Measurements from ENCODE around the gene EML3.
A peak's percentile ranks its signal among the peaks of the same experiment; 100 is the strongest.

Gene EML3

GRCh38 chr11:62645946-62646824, 33.6 kb upstream of the EML3 start, which contains the start of gene GANAB:
TSS of gene GANAB (minus strand) at chr11:62646613. CDS start at chr11:62646599, 14 bp downstream.
- TF ChIP-seq CTCF (IDR thresholded peaks at IDR 0.05; ENCODE audit: insufficient read depth, low read length, missing control alignments), result no peak
- POLR2A ChIA-PET, result interaction anchor here (0.6 to 3.5 kb wide), 10 partner anchors 14 to 210 kb away, joined by 3 to 46 read pairs (median 4); partner anchors contain the start of genes B3GAT3, C11orf98, CSKMT and LRRN4CL
- DNase-seq (ENCODE audit: low read depth, low spot score), result peak; percentile 87
- CTCF ChIA-PET, result interaction anchor here (1.0 to 2.7 kb wide), 6 partner anchors 11 to 251 kb away, joined by 3 to 11 read pairs (median 4); partner anchors contain the start of genes C11orf98 and CSKMT
- H3K4me3 ChIP-seq (ENCODE audit: low read depth, low read length), result peak within 1 kb of the TSS; percentile 91

- no peak for DNase-seq (ENCODE audit: low read depth, low spot score)
- ChIA-PET CTCF (interaction anchor here (1.0 to 2.7 kb wide), 7 partner anchors 11 to 251 kb away, joined by 3 to 11 read pairs (median 4); partner anchors contain the start of genes C11orf98 and CSKMT), POLR2A (interaction anchor here (0.6 to 3.5 kb wide), 6 partner anchors 13 to 195 kb away, joined by 3 to 46 read pairs (median 4); partner anchors contain the start of genes C11orf98, CSKMT, LRRN4CL and TUT1)
- TF ChIP-seq CTCF (IDR thresholded peaks at IDR 0.05; ENCODE audit: insufficient read depth, low read length, missing control alignments), result no peak
- peak overlapping the region; percentile 91 for H3K4me3 ChIP-seq (ENCODE audit: low read depth, low read length)
These were observed 33.0 kb upstream of the EML3 start for GRCh38 chr11:62645671-62645945.

GRCh38 chr11:62644220-62644619, 31.6 kb upstream of the EML3 start:
- TF ChIP-seq CTCF (IDR thresholded peaks at IDR 0.05; ENCODE audit: insufficient read depth, low read length, missing control alignments), result no peak
- no peak for DNase-seq (ENCODE audit: low read depth, low spot score)
- ChIA-PET POLR2A (interaction anchor here (1.5 to 3.5 kb wide), 3 partner anchors 9 to 23 kb away, joined by 6 to 46 read pairs (median 6); partner anchors contain the start of genes B3GAT3, C11orf98, CSKMT and INTS5), CTCF (interaction anchor here (1.4 to 2.7 kb wide), 2 partner anchors 9 to 16 kb away, joined by 4 to 11 read pairs; no protein-coding TSS in a partner anchor)
- H3K4me3 ChIP-seq (ENCODE audit: low read depth, low read length), result no peak overlapping the region

- TF ChIP-seq CTCF (IDR thresholded peaks at IDR 0.05; ENCODE audit: insufficient read depth, low read length, missing control alignments), result no peak
- CTCF ChIA-PET, result interaction anchor here (0.9 to 1.2 kb wide), 2 partner anchors 9 to 10 kb away, joined by 3 to 5 read pairs; no protein-coding TSS in a partner anchor
- no peak for DNase-seq (ENCODE audit: low read depth, low spot score)
- H3K4me3 ChIP-seq (ENCODE audit: low read depth, low read length), result no peak overlapping the region
- POLR2A ChIA-PET, result interaction anchor here (0.5 to 0.7 kb wide), 2 partner anchors 20 kb away, joined by 3 read pairs; partner anchors contain the start of gene INTS5
These were observed 19.9 kb upstream of the EML3 start for GRCh38 chr11:62632492-62632891.

GRCh38 chr11:62627713-62628112, 15.1 kb upstream of the EML3 start:
- no peak overlapping the region for H3K4me3 ChIP-seq (ENCODE audit: low read depth, low read length)
- CTCF ChIA-PET, result interaction anchor here (1.0 to 1.5 kb wide), 2 partner anchors 17 to 34 kb away, joined by 3 to 4 read pairs; no protein-coding TSS in a partner anchor
- POLR2A ChIA-PET, result interaction anchor here (1.0 kb wide), 1 partner anchor 36 kb away, joined by 3 read pairs; the partner anchor contains the start of gene TUT1
- TF ChIP-seq CTCF (IDR thresholded peaks at IDR 0.05; ENCODE audit: insufficient read depth, low read length, missing control alignments), result no peak
- DNase-seq (ENCODE audit: low read depth, low spot score), result no peak

Measured in AG04449 (cell line).